ENCODE results near the gene FBLN2. TPM values are rescaled to one million over a fixed set of nuclear protein-coding genes. Genes with fewer than 3 reads are reported as not detected.

FBLN2 gene
- total RNA-seq, 2 experiments from 2014 or later: 0.35 TPM; not detected in 1

DNA sequence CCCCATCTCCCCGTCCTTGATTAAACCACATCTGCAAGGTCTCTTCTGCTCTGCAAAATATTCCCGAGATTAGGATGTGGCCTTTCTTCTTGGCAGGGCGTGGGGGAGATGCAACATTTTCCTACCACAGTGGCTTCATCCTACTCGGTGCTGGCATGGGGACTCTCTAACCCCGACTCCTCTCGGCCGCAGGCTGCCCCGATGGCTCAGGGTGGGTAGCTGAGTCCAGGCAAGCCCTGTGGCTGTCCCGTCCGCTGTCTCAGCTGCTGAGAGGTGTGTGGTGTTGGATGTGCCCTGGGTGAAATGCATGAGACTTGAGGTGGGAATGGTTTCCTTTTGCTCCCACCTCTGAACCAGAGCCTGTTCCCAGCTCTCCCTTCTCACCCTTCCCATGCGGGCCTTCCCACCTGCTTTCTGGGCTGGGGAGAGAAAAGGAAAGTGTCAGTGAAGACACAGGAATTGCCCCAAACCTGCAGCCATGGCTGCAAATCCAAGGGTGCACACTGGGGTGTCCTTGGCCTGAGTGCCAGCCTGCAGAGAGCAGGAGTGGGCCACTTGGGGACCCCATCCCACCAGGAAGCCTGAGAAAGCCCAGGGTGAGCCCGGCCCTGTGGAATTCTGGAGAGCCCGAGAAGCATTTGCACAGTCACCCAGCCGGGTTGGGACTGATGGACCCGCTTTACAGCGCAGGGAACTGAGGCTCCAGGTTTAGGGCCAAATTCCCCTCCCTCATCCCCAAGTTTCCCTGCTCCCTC is 115.0 kb downstream of the FBLN2 start:
- no peaks in the 10 kb centered on the region for H3K4me1 Mint-ChIP-seq
- no peaks in the 10 kb centered on the region for H3K36me3 Mint-ChIP-seq
- H3K27ac Mint-ChIP-seq: no peak overlapping the region
- no peaks in the 10 kb centered on the region for H3K9me3 Mint-ChIP-seq (ENCODE audit: low read depth)
- H3K27me3 Mint-ChIP-seq: peaks cover 2% of the 10 kb centered on the region
- no peak for DNase-seq
- CTCF ChIA-PET: no interaction called here
- H3K4me3 Mint-ChIP-seq: no peak overlapping the region
- no peak for ATAC-seq

DNA sequence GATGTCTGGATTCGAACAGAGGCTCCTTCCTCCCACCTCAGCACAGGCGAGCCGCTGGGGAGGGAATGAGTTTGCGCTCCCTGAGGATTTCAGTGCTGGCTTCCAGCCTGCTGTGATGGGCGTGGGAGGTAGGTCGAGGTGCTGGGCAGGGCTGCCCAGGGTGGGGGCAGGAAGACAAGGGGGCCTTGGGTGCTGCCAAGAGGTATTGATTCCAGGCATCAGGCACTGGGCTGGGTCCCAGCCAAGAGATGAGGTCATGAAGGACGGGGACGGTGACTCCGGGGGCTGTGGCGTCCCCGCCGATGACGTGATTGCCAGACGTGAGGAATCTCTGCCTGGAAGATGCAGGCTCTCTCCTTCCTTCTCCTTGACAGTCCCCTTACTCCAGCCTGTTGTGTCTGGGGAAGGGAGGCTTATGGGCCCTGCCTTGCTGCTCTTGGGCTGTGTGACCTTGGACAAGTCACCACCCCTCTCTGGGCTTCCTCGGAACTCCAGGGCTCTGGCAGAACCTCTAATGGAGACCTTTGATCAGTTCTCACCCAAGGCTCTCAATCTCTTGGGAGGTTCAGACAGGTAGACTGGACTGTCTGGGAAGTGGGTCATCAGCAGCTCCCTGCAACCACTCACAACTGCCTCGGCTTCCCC is 116.8 kb downstream of the FBLN2 start:
- Mint-ChIP-seq H3K4me3 (no peak overlapping the region), H3K36me3 (no peaks in the 10 kb centered on the region), H3K9me3 (ENCODE audit: low read depth) (no peaks in the 10 kb centered on the region), H3K4me1 (no peaks in the 10 kb centered on the region), H3K27ac (no peak overlapping the region), H3K27me3 (no peaks in the 10 kb centered on the region)
- no peak for DNase-seq
- ATAC-seq: no peak
- CTCF ChIA-PET: no interaction called here

GRCh38 chr3:13666227-13666619 is 117.3 kb downstream of the FBLN2 start:
- Mint-ChIP-seq H3K4me1 (no peaks in the 10 kb centered on the region), H3K4me3 (no peak overlapping the region), H3K27me3 (no peaks in the 10 kb centered on the region), H3K27ac (no peak overlapping the region), H3K36me3 (no peaks in the 10 kb centered on the region), H3K9me3 (ENCODE audit: low read depth) (no peaks in the 10 kb centered on the region)
- DNase-seq: no peak
- no peak for ATAC-seq
- CTCF ChIA-PET: no interaction called here

DNA sequence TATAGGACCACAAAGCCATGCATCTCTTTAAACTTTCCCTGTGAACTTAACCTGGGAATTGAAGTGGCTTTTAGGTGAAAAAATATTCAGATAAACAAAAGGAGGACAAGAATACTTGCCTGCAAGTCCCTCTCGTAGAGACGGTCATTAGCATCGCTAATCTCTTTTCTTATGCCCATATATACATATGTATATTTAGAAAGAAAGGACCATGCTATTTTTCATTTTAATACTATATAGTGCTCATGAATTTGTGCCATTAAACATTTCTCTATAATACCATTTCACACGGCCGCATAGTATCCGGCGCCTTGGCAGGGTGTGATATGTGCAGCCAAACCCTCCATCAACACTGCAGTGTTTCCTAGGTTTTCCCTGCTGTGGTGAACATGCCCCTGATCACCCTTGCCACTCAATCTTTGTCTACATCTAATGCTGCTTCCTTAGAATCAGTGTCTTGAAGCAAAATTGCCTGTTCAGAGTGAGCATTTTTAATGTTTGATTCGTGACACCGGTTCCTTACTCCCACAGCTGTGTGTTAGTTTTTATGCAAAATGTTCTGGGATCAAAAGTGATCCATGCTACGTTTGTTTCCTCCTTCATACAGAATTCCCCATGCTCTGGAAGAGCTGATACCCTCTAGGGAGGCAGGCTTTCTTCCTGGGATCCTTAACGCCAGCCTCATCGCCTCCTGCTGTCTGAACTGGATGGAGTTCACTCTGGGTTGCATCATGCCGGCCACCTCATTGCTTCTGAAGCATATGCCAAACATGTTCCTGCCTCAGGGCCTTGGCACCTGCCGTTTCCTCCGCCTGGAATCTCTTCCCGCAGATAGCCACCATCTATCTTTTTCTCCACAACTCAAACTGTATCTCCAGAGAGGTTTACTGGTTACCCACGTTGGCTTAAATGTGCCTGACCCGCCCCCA is 118.1 kb downstream of the FBLN2 start:
- Mint-ChIP-seq H3K27me3 (no peaks in the 10 kb centered on the region), H3K36me3 (no peaks in the 10 kb centered on the region), H3K9me3 (ENCODE audit: low read depth) (no peaks in the 10 kb centered on the region), H3K27ac (no peak overlapping the region), H3K4me3 (no peak overlapping the region), H3K4me1 (no peaks in the 10 kb centered on the region)
- CTCF ChIA-PET: no interaction called here
- DNase-seq (no peak), ATAC-seq (no peak)

- H3K27me3 Mint-ChIP-seq: peaks cover 3% of the 10 kb centered on the region
- H3K27ac Mint-ChIP-seq: no peak overlapping the region
- DNase-seq: no peak
- no peak overlapping the region for H3K4me3 Mint-ChIP-seq
- no peaks in the 10 kb centered on the region for H3K4me1 Mint-ChIP-seq
- no peak for ATAC-seq
- CTCF ChIA-PET: no interaction called here
- H3K36me3 Mint-ChIP-seq: no peaks in the 10 kb centered on the region
- H3K9me3 Mint-ChIP-seq (ENCODE audit: low read depth): no peaks in the 10 kb centered on the region
Measured at GRCh38 chr3:13668136-13668535, 119.2 kb downstream of the FBLN2 start.

GRCh38 chr3:13669457-13669856 is 120.5 kb downstream of the FBLN2 start:
- Mint-ChIP-seq H3K4me1 (no peaks in the 10 kb centered on the region), H3K27me3 (peaks cover 3% of the 10 kb centered on the region), H3K9me3 (ENCODE audit: low read depth) (no peaks in the 10 kb centered on the region), H3K27ac (no peak overlapping the region), H3K4me3 (no peak overlapping the region), H3K36me3 (no peaks in the 10 kb centered on the region)
- no peak for ATAC-seq
- CTCF ChIA-PET: no interaction called here
- no peak for DNase-seq

DNA sequence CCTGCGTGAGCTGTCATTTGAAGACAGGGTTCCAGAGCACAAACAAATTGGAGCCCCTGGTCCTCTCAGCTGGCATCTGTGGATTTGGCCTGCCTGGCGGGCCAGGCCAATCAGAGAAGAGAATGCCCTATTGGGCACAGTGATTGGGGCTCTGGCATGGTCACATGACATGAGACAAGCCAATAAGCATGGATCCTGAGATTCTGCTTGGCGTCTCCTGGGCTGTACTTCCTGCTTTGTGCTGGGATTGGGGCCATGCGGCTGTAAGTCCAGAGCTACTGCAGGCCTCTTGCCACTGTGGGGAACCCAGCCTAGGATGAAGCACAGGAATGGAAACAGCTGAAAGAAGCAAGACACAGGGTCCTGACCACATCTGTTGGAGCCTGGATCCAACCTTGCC is 121.4 kb downstream of the FBLN2 start:
- H3K9me3 Mint-ChIP-seq (ENCODE audit: low read depth): no peaks in the 10 kb centered on the region
- H3K4me1 Mint-ChIP-seq: no peaks in the 10 kb centered on the region
- H3K27ac Mint-ChIP-seq: no peak overlapping the region
- H3K4me3 Mint-ChIP-seq: no peak overlapping the region
- H3K27me3 Mint-ChIP-seq: peaks cover 3% of the 10 kb centered on the region
- CTCF ChIA-PET: no interaction called here
- ATAC-seq: no peak
- no peaks in the 10 kb centered on the region for H3K36me3 Mint-ChIP-seq
- DNase-seq: no peak

DNA sequence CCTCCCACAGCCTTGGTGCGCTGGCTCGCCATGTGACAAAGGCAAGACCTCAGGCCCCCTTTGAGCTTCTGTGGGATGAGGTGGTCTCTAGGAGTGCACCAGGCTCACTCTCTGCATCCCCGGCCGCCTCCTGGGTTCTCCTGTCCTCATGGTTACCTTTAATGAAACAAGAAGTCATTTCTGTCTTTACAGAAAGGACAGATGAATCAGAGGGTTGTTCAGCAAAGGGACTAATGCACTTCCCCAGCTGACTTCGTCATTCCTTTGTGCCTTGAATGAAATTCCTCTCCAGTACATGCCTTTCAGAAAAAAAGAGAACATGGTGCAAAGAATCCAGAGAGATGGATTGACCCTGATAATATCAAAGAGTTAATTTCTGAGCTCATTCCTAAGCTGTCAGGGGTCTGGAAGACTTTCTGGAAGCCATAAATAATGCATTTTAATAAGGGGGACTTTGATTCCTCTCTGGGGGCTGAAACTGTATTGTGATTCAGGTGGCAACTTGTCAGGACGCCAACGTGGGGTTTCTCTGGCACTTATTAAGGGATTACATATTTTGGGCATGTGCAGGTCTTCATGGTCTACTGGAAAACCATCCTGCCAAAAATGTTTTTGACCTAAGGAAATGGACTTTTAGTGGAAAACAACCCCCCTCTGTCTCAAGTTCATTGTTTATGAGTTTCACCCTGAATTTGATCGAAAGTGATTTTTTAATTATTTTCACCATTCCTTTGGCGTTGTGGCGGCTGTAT is 122.7 kb downstream of the FBLN2 start:
- H3K27ac Mint-ChIP-seq: no peak overlapping the region
- no peaks in the 10 kb centered on the region for H3K4me1 Mint-ChIP-seq
- DNase-seq (no peak), ATAC-seq (no peak)
- no peak overlapping the region for H3K4me3 Mint-ChIP-seq
- no peaks in the 10 kb centered on the region for H3K36me3 Mint-ChIP-seq
- CTCF ChIA-PET: interaction anchor here (1.5 kb wide), 1 partner anchor 14 kb away, joined by 4 read pairs; no protein-coding TSS in a partner anchor
- H3K9me3 Mint-ChIP-seq (ENCODE audit: low read depth): no peaks in the 10 kb centered on the region
- H3K27me3 Mint-ChIP-seq: peaks cover 5% of the 10 kb centered on the region

- Mint-ChIP-seq H3K4me3 (no peak overlapping the region), H3K36me3 (no peaks in the 10 kb centered on the region), H3K9me3 (ENCODE audit: low read depth) (no peaks in the 10 kb centered on the region), H3K27me3 (peaks cover 5% of the 10 kb centered on the region), H3K4me1 (no peaks in the 10 kb centered on the region), H3K27ac (no peak overlapping the region)
- ATAC-seq (no peak), DNase-seq (no peak)
- CTCF ChIA-PET: interaction anchor here (0.6 to 1.5 kb wide), 3 partner anchors 15 to 176 kb away, joined by 3 to 4 read pairs (median 3); no protein-coding TSS in a partner anchor
Measured at GRCh38 chr3:13673207-13673606, 124.3 kb downstream of the FBLN2 start.

GRCh38 chr3:13674538-13675185 is 125.7 kb downstream of the FBLN2 start:
- DNase-seq (no peak), ATAC-seq (no peak)
- Mint-ChIP-seq H3K27ac (no peak overlapping the region), H3K9me3 (ENCODE audit: low read depth) (no peaks in the 10 kb centered on the region), H3K4me3 (no peak overlapping the region), H3K4me1 (no peaks in the 10 kb centered on the region), H3K36me3 (no peaks in the 10 kb centered on the region), H3K27me3 (peaks cover 7% of the 10 kb centered on the region)
- CTCF ChIA-PET: interaction anchor here (1.2 kb wide), 1 partner anchor 27 kb away, joined by 3 read pairs; no protein-coding TSS in a partner anchor

DNA sequence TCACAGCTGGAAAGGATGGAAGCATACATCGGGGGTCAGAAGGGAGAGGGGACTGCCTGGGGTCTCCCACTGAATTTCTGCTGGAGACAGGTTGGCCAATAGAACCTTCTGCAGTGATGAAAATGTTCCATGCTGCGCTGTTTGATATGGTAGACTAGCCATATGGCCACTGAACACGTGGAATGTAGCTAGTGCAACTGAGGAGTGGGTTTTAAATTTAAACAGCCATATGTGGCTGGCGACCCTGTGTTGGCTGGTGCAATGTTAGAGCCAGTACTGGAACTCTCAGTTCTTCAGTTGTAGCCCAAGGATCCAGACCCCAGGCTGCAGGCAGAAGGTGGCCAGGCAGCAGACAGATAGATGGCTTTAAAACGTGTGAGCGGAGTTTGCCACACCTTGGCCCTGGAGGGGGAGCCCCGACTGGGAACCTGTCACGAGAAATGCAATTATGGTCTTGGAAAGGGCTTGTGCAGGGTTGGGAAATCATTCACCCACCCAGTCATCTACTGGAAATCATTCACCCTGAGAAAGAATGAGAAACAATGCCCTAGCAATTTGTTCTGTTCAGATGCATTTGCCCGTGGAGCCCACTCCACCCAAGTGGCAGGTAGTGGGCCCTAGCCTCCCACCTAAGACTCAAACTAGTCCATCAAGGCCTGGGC is 127.6 kb downstream of the FBLN2 start:
- no peaks in the 10 kb centered on the region for H3K4me1 Mint-ChIP-seq
- no peak overlapping the region for H3K4me3 Mint-ChIP-seq
- DNase-seq (no peak), ATAC-seq (no peak)
- no peaks in the 10 kb centered on the region for H3K36me3 Mint-ChIP-seq
- H3K27me3 Mint-ChIP-seq: peaks cover 7% of the 10 kb centered on the region
- CTCF ChIA-PET: no interaction called here
- H3K27ac Mint-ChIP-seq: no peak overlapping the region
- no peaks in the 10 kb centered on the region for H3K9me3 Mint-ChIP-seq (ENCODE audit: low read depth)

DNA sequence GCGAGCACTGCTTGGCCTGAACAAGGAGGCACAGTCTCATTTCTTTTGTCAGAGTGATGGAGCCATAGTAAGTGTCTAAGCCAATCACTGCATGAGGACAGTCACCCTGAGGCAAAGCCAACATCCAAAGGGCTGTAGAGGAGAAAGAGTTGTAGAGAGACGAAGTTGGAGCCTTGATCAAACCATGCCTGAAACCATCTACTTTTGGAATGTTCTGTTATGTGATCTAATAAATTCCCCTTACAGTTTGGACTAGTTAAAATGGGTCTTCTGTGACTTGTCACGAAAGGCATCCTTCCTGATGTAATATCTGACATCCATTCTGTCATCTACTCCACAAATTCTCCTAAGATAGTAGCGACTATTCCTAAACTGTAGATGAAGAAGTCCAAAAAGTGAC is 128.3 kb downstream of the FBLN2 start:
- no peaks in the 10 kb centered on the region for H3K9me3 Mint-ChIP-seq (ENCODE audit: low read depth)
- no peaks in the 10 kb centered on the region for H3K36me3 Mint-ChIP-seq
- ATAC-seq: no peak

More for the DNA sequence above, 128.3 kb downstream of the FBLN2 start:
- Mint-ChIP-seq H3K27ac (no peak overlapping the region), H3K4me3 (no peak overlapping the region), H3K27me3 (peaks cover 7% of the 10 kb centered on the region), H3K4me1 (no peaks in the 10 kb centered on the region)
- CTCF ChIA-PET: interaction anchor here (2.9 kb wide), 1 partner anchor 19 kb away, joined by 8 read pairs; no protein-coding TSS in a partner anchor
- DNase-seq: no peak

Data from activated CD8-positive, alpha-beta memory T cell treated with anti-CD3 and anti-CD28 coated beads, Interleukin-2, amount 10 ng/mL, durations not matched to agents 7 days and 5 days (primary cell).